ENCODE results near the gene RAB3GAP1.
"Not testable (repeated sequence)": the region's sequence is repeated elsewhere in the genome, so short reads cannot be mapped to it uniquely, and the experiment has no call there.

The RAB3GAP1 gene

GRCh38 chr2:135056790-135057189 is 4.7 kb downstream of the RAB3GAP1 start:
- peak; percentile 10 for DNase-seq

GRCh38 chr2:135059577-135059976 is 7.5 kb downstream of the RAB3GAP1 start:
- no peak for DNase-seq

GRCh38 chr2:135063210-135063609 is 11.1 kb downstream of the RAB3GAP1 start:
- no peak for DNase-seq

- DNase-seq = no peak
These were observed 12.1 kb downstream of the RAB3GAP1 start for GRCh38 chr2:135064149-135064548.

- no peak for DNase-seq
These were observed 14.6 kb downstream of the RAB3GAP1 start for GRCh38 chr2:135066710-135067109.

GRCh38 chr2:135072125-135072997 is 20.3 kb downstream of the RAB3GAP1 start:
- no peak for DNase-seq

- no peak for DNase-seq
These were observed 22.1 kb downstream of the RAB3GAP1 start for GRCh38 chr2:135074216-135074615.

GRCh38 chr2:135076556-135076955 is 24.5 kb downstream of the RAB3GAP1 start:
- DNase-seq = no peak

GRCh38 chr2:135078417-135078816 is 26.3 kb downstream of the RAB3GAP1 start:
- no peak for DNase-seq

- peak; percentile 10 for DNase-seq
These were observed 34.1 kb downstream of the RAB3GAP1 start for GRCh38 chr2:135086222-135086621.

- not testable (repeated sequence) for DNase-seq
These were observed 37.5 kb downstream of the RAB3GAP1 start for GRCh38 chr2:135089597-135089996.

GRCh38 chr2:135091681-135092080 is 39.6 kb downstream of the RAB3GAP1 start:
- DNase-seq = no peak

GRCh38 chr2:135093193-135093592 is 41.1 kb downstream of the RAB3GAP1 start:
- DNase-seq = no peak

GRCh38 chr2:135093670-135094330 is 41.7 kb downstream of the RAB3GAP1 start:
- no peak for DNase-seq

GRCh38 chr2:135094508-135094907 is 42.4 kb downstream of the RAB3GAP1 start:
- no peak for DNase-seq

- no peak for DNase-seq
These were observed 43.5 kb downstream of the RAB3GAP1 start for GRCh38 chr2:135095591-135095990.

GRCh38 chr2:135096665-135097446 is 44.8 kb downstream of the RAB3GAP1 start:
- no peak for DNase-seq

- DNase-seq = no peak
These were observed 45.6 kb downstream of the RAB3GAP1 start for GRCh38 chr2:135097532-135098231.

GRCh38 chr2:135099802-135100483 is 47.9 kb downstream of the RAB3GAP1 start:
- no peak for DNase-seq

GRCh38 chr2:135103843-135104242 is 51.8 kb downstream of the RAB3GAP1 start:
- DNase-seq = no peak

- DNase-seq = not testable (repeated sequence)
These were observed 53.6 kb downstream of the RAB3GAP1 start for GRCh38 chr2:135105513-135106316.
